Endothelial cell of umbilical vein (primary cell): Measurements from ENCODE around the gene KIF3B.

Source experiments
- EZH2 ChIP-seq: IDR thresholded peaks from 2 replicates; pipeline ENCODE4 v1.6.1; 2012; ENCODE audit warnings: borderline replicate concordance, low read depth, mild to moderate bottlenecking, moderate library complexity, low read length, inconsistent platforms; ENCODE audit not compliant: severe bottlenecking
- FOS ChIP-seq: IDR thresholded peaks from 2 replicates; pipeline ENCODE4 v1.6.1; 2011; ENCODE audit warnings: mild to moderate bottlenecking, low read length, moderate library complexity, borderline replicate concordance; ENCODE audit not compliant: insufficient read depth
- JUN ChIP-seq: IDR thresholded peaks from 2 replicates; pipeline ENCODE4 v1.6.1; 2011; ENCODE audit warnings: borderline replicate concordance, low read depth; ENCODE audit not compliant: insufficient read length, insufficient read depth
- MYC ChIP-seq: IDR thresholded peaks from one replicate; pipeline ENCODE4 v1.6.1; 2011; ENCODE audit warnings: mild to moderate bottlenecking, low read depth, low read length
- POLR2A ChIP-seq: IDR thresholded peaks from 2 replicates; pipeline ENCODE4 v1.6.1; 2012; ENCODE audit warnings: low read depth, mild to moderate bottlenecking, control low read depth, low read length
- POLR2AphosphoS5 ChIP-seq: IDR thresholded peaks from 2 replicates; pipeline ENCODE4 v1.6.1; 2012; ENCODE audit warnings: low read depth, mild to moderate bottlenecking, control low read depth, low read length, moderate library complexity; ENCODE audit not compliant: insufficient read depth
- TF ChIP-seq, protein P1 (sequence below), 2 donors: IDR thresholded peaks; 1 replicate in 1 of 2; 2 replicates in 1 of 2; pipeline ENCODE4 v1.5.1; 2011; ENCODE audit warnings: low read length in 2 of 2, mild to moderate bottlenecking in 2 of 2, moderate library complexity in 2 of 2, control low read depth in 1 of 2, inconsistent platforms in 1 of 2, low read depth in 1 of 2; ENCODE audit not compliant: insufficient read depth in 1 of 2; ENCODE audit errors: extremely low read depth in 1 of 2
- TF ChIP-seq, protein P2 (sequence below): IDR thresholded peaks from 2 replicates; pipeline ENCODE4 v1.6.1; 2011; ENCODE audit not compliant: insufficient read depth, insufficient read length

DNA sequence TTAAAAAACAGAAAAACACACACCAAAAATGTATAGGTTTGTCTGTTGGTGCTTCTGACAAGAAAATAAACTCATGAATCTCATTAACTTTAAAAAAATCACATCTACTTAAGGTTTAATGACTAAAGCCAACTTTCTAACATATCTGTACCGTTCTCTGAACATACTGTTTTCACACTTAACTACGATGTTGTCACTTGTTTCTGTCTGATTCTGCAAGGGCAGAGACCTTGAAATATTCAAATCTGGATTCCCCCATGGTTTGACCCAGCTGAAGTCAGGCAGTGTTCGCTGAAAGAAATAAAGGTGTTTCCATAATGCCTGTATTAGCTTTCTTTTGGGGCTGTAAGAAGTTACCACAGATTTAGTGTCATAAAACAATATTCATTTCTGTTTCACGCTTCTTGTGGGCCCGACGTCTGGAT is 78.0 kb downstream of the KIF3B start:
- TF ChIP-seq, protein P1, sequence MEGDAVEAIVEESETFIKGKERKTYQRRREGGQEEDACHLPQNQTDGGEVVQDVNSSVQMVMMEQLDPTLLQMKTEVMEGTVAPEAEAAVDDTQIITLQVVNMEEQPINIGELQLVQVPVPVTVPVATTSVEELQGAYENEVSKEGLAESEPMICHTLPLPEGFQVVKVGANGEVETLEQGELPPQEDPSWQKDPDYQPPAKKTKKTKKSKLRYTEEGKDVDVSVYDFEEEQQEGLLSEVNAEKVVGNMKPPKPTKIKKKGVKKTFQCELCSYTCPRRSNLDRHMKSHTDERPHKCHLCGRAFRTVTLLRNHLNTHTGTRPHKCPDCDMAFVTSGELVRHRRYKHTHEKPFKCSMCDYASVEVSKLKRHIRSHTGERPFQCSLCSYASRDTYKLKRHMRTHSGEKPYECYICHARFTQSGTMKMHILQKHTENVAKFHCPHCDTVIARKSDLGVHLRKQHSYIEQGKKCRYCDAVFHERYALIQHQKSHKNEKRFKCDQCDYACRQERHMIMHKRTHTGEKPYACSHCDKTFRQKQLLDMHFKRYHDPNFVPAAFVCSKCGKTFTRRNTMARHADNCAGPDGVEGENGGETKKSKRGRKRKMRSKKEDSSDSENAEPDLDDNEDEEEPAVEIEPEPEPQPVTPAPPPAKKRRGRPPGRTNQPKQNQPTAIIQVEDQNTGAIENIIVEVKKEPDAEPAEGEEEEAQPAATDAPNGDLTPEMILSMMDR (IDR thresholded peaks at IDR 0.05; ENCODE audit: extremely low read depth in 1 of 2, insufficient read depth in 1 of 2, low read depth in 1 of 2, low read length in 2 of 2), result no peak
- TF ChIP-seq POLR2A (no peak), JUN (no peak), EZH2 (no peak), POLR2AphosphoS5 (no peak), FOS (no peak), MYC (no peak)
- TF ChIP-seq, protein P2, sequence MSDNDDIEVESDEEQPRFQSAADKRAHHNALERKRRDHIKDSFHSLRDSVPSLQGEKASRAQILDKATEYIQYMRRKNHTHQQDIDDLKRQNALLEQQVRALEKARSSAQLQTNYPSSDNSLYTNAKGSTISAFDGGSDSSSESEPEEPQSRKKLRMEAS, result no peak
